ENCODE measurements around the gene CCDC148.
"Not testable (repeated sequence)": the region's sequence is repeated elsewhere in the genome, so short reads cannot be mapped to it uniquely, and the experiment has no call there.

CCDC148 gene

DNA sequence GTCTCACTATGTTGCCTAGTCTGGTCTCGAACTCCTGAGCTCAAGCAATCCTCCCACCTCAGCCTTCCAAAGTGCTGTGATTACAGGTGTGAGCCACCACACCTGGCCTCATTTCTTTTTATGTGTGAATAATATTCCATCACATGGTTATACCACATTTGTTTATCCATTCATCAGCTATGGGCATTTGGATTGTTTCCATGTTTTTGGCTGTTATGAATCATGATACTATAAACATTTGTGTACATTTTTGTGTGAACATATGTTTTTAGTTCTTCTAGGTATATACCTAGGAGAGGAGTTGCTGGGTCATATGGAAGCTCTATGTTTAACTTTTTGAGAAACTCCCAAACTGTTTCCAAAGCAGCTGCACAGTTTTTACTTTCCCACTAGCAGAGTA is 24.6 kb upstream of the CCDC148 start:
- DNase-seq = no peak

- DNase-seq = no peak
Observed at GRCh38 chr2:158478816-158479215, 22.3 kb upstream of the CCDC148 start.

GRCh38 chr2:158478237-158478636 is 21.7 kb upstream of the CCDC148 start:
- DNase-seq = no peak

DNA sequence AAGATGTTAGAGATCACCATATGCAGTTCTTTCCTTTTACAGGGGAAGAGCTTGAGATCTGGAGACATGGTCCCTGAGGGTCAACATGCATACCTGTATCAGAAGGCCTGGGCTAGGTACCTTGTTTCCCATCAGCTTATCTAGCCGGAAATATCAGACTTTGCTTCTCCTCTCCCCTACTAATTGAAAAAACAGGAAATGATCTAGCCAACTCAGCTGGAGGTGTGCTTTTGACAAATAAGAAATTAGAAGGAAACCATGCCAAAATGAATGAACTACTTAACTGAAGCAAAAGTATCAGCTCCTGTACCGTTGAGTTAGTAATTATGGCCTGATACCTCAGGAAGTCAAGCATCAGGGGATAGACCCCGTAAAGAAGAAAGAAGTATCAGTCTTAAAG is 20.6 kb upstream of the CCDC148 start:
- no peak for DNase-seq

GRCh38 chr2:158474526-158475011 is 18.0 kb upstream of the CCDC148 start:
- DNase-seq = not testable (repeated sequence)

GRCh38 chr2:158473719-158474392 is 17.3 kb upstream of the CCDC148 start:
- peak in 1 of 2 experiments; percentile 4 for DNase-seq

GRCh38 chr2:158473300-158473699 is 16.7 kb upstream of the CCDC148 start:
- not testable (repeated sequence) for DNase-seq

DNA sequence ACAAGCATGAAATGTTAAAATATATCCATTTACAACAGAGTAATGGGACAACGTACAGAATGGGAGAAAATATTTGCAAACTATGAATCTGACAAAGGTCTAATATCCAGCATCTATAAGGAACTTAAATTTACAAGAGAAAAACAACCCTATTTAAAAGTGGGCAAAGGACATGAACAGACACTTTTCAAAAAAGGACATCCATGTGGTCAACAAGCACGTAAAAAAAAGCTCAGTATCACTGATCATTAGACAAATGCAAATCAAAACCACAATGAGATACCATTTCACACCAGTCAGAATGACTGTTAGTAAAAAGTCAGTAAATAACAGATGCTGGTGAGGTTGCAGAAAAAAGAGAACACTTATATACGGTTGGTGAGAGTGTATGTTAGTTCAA is 16.3 kb upstream of the CCDC148 start:
- not testable (repeated sequence) for DNase-seq

- DNase-seq = no peak
Observed at GRCh38 chr2:158467248-158467647, 10.7 kb upstream of the CCDC148 start.

GRCh38 chr2:158464426-158465281 is 8.1 kb upstream of the CCDC148 start:
- DNase-seq = peak in 1 of 2 experiments; percentile 19

- DNase-seq = no peak
Observed at GRCh38 chr2:158463496-158464095, 7.0 kb upstream of the CCDC148 start.

GRCh38 chr2:158460632-158461297 is 4.2 kb upstream of the CCDC148 start:
- peak in 1 of 2 experiments; percentile 5 for DNase-seq

GRCh38 chr2:158459161-158460003 is 2.8 kb upstream of the CCDC148 start:
- no peak for DNase-seq

DNA sequence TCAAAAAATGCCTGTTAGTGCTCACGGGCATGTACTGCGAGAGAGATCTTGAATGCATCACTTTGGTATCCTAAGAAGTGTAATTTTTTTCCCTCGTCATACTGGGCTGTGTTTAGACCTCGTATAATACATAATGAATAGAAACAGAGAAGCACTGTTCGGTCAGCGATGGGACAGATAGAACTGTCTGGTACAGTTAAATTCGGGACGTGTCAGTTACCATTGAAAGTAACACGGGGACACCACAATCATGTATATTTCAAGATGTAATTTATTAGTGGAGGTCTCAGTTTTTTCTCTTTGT is 2.0 kb upstream of the CCDC148 start:
- DNase-seq = no peak

DNA sequence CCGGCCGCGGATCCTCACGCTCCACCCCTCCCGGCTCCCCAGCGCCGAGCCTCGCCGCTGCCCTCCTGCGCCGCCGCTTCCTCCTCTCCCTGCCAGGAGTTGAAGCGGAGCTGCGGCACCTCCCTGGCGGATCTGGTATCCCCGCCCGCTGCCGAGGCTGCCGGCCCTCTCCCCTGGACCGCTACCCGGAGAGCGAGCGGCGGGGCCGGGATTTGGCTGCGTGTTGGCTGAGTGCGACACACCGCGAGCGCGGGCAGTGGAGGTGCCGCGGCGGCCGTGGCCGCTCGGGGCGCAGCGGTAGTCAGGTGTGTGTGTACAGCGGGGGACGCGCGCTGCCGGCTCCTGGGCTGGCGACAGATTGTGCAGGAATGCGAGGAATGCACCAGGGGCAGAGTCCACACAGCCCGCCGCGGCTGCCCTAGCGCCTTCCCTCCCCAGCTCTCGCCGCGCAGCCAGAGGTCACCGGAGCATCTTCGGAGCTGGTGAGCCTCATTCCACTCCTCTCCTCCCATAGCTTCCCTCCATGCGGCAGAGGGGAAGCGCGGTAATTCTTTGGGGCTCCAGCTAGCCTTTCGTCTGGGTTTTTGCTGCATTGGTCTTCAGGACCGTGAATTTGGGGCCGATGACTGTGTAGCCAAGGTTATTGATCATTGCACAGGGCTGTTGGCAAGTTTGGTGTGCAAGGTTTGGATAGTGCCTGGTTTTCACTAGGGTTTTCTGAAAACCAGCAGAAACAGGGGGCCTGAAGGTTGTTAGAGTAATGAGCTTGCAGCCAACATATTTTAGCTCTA is 1.5 kb upstream of the CCDC148 start:
- DNase-seq = peak; percentile 57 to 65

GRCh38 chr2:158457092-158457825 is 706 bp upstream of the CCDC148 start:
- DNase-seq = peak; percentile 43 to 64

DNA sequence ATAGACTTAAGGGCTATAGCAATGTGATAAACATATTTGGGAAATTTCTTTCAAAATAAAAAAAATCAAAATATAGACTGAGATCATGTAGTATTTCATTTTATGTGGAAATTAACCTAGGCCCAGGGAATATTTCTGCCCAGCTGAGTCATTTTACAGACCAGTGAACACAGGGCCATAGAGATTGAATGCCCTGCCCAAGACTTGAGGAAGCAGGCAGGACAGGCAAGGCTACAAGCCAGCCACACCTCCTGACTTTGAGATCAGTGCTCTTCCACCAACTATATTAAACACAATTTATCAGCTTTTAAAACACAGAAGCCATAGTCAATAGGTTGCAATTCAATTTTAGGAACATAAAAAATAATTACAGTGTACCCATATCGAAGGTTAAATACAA is 12.9 kb downstream of the CCDC148 start:
- no peak for DNase-seq

- DNase-seq = not testable (repeated sequence)
Observed at GRCh38 chr2:158439062-158439461, 17.5 kb downstream of the CCDC148 start.

GRCh38 chr2:158433716-158434115 is 22.8 kb downstream of the CCDC148 start:
- not testable (repeated sequence) for DNase-seq

- DNase-seq = no peak
Observed at GRCh38 chr2:158432117-158432516, 24.4 kb downstream of the CCDC148 start.

DNA sequence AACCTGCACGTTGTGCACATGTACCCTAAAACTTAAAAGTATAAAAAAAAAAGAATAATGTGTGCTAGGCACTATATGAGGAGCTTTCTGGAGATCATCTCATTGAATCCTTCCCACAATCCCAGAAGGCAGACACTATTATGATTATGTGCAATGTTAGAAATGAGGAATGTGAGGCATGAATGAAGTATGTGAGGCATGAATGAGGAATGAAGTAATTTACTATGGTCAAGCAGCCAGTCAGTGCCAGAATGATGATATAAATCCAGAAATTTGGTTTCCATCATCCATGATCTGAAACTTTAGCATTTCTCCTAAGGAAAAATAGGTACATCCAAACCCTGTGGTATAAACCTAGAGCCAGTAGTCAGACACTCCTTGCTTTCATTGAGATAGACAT is 42.0 kb downstream of the CCDC148 start:
- no peak for DNase-seq

All from NCI-H524 (cell line).